MV-4-11 (cell line): Measurements from ENCODE around the gene NEUROD4.
"Not testable (repeated sequence)": the region's sequence is repeated elsewhere in the genome, so short reads cannot be mapped to it uniquely, and the experiment has no call there.

Experiments
- DNase-seq: peaks from one replicate; lab custom pipeline; 2025; lab: John Stamatoyannopoulos, UW

NEUROD4 gene

GRCh38 chr12:55019784-55020183, at the start of gene NEUROD4:
TSS of gene NEUROD4 (plus strand) at chr12:55019974. CDS start at chr12:55026440, 6,466 bp downstream.
- peak; percentile 63 for DNase-seq

- no peak for DNase-seq
Observed at GRCh38 chr12:54970741-54971140, 49.0 kb upstream of the NEUROD4 start.

GRCh38 chr12:54973556-54973955, 46.2 kb upstream of the NEUROD4 start:
- no peak for DNase-seq

- DNase-seq: no peak
Observed at GRCh38 chr12:54974279-54974678, 45.5 kb upstream of the NEUROD4 start.

- no peak for DNase-seq
Observed at GRCh38 chr12:54975272-54975671, 44.5 kb upstream of the NEUROD4 start.

- DNase-seq: no peak
Observed at GRCh38 chr12:54975875-54976274, 43.9 kb upstream of the NEUROD4 start.

- DNase-seq: no peak
Observed at GRCh38 chr12:54977155-54977554, 42.6 kb upstream of the NEUROD4 start.

GRCh38 chr12:54977857-54978256, 41.9 kb upstream of the NEUROD4 start:
- no peak for DNase-seq

- DNase-seq: no peak
Observed at GRCh38 chr12:54980341-54980740, 39.4 kb upstream of the NEUROD4 start.

- no peak for DNase-seq
Observed at GRCh38 chr12:54981796-54982195, 38.0 kb upstream of the NEUROD4 start.

GRCh38 chr12:54983536-54984101, 36.2 kb upstream of the NEUROD4 start:
- no peak for DNase-seq

GRCh38 chr12:54984658-54985376, 35.0 kb upstream of the NEUROD4 start, which contains the start of gene TESPA1:
TSS of gene TESPA1 (minus strand) at chr12:54984762. CDS start at chr12:54974562, 10,200 bp downstream.
- peak; percentile 91 for DNase-seq

- DNase-seq: not testable (repeated sequence)
Observed at GRCh38 chr12:54986773-54987172, 33.0 kb upstream of the NEUROD4 start.

GRCh38 chr12:54987611-54988231, 32.1 kb upstream of the NEUROD4 start:
- DNase-seq: no peak

GRCh38 chr12:54988402-54989054, 31.2 kb upstream of the NEUROD4 start:
- no peak for DNase-seq

- no peak for DNase-seq
Observed at GRCh38 chr12:54989829-54990228, 29.9 kb upstream of the NEUROD4 start.

GRCh38 chr12:54991161-54991990, 28.4 kb upstream of the NEUROD4 start:
- peak; percentile 34 for DNase-seq

GRCh38 chr12:54991991-54992375, 27.8 kb upstream of the NEUROD4 start:
- DNase-seq: no peak

GRCh38 chr12:54993181-54993835, 26.5 kb upstream of the NEUROD4 start:
- peak; percentile 40 for DNase-seq

GRCh38 chr12:54996205-54996604, 23.6 kb upstream of the NEUROD4 start:
- DNase-seq: no peak

GRCh38 chr12:54997929-54998522, 21.7 kb upstream of the NEUROD4 start:
- DNase-seq: no peak
